DMS153 treated with DMSO at 0.1 percent for 48 hours (cell line): ENCODE results near the gene LCN12.

Source experiments
- DNase-seq: peaks from one replicate; lab custom pipeline; 2025; ENCODE audit not compliant: unreplicated experiment; lab: John Stamatoyannopoulos, UW

LCN12 gene

GRCh38 chr9:136957461-136957860, 5.4 kb downstream of the LCN12 start:
- no peak for DNase-seq

DNA sequence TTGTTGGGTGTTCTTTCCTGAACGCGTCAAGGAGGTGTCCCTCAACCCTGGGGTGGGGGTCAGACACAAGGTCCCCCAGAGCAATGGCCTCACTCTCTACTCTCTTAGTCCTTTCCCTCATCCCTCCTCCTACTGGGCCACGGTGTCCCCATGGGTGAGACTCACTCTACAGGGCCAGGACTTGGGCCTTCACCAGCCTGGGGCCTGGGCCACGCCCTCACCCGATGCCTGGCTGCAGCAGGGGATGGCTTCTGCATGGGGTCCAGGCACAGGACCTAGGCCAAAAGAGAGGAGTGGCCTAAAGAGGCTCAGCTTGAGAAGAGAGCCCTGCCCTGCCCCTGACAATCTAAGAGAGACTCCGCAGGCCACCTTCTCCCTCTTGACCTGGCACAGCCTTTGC, 5.8 kb downstream of the LCN12 start:
- no peak for DNase-seq

GRCh38 chr9:136958473-136958872, 6.4 kb downstream of the LCN12 start:
- DNase-seq, result no peak

DNA sequence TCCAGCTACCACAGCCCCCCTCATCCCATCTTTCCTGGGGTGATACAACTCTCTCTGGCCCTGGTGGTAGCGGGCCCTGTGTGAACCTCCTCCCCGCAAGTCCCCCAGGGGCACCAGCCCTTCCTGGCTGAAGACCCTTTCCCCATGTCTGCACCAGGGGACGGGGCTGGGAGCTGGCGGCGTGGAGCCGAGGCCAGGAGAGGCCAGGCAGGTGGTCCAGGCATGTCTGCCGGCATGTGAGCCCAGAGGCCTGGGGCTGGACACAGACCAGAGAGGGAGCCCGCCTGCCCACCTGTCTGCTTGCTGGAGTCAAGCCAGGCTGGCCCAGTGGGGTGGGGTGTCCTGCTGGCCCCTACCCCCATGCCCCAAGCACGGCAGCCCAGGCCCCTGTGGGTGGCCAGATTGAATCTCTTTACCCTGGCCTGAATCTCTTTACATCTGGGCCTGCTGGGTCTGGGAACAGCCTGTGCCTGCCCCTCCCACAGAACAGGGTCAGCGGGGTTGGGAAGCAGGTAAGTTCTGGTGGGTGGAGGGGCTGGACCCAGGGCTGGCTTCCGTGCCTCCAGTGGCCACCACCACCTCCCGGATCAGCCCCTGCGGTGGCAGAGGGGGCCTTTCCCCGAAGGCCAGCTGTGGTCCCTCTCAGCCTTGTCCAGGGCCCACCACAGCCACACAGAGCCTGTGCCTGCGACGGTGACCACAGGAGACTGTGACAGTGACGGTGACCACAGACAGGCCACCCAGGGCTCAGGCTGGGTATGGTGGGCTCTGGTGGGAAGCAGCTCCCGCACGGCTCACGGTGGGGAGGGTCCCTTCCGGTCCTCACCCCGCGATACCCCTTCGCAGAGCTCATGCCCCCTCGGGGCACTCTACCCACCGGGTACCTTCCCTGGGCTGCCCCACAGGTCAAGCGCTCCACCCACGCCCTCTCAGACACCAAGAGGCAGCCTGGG, 7.1 kb downstream of the LCN12 start:
- no peak for DNase-seq

GRCh38 chr9:136960212-136960937, 8.3 kb downstream of the LCN12 start:
- no peak for DNase-seq

- no peak for DNase-seq
These were observed 8.8 kb downstream of the LCN12 start for GRCh38 chr9:136960938-136961275.

- DNase-seq, result no peak
These were observed 9.4 kb downstream of the LCN12 start for GRCh38 chr9:136961279-136962065.

- DNase-seq, result no peak
These were observed 10.1 kb downstream of the LCN12 start for GRCh38 chr9:136962163-136962562.

GRCh38 chr9:136962701-136963248, 10.7 kb downstream of the LCN12 start:
- no peak for DNase-seq

- no peak for DNase-seq
These were observed 11.3 kb downstream of the LCN12 start for GRCh38 chr9:136963341-136963740.

GRCh38 chr9:136963751-136964150, 11.7 kb downstream of the LCN12 start:
- no peak for DNase-seq

GRCh38 chr9:136964171-136964689, 12.2 kb downstream of the LCN12 start:
- peak; percentile 22 for DNase-seq

GRCh38 chr9:136964833-136965422, 12.9 kb downstream of the LCN12 start:
- no peak for DNase-seq

DNA sequence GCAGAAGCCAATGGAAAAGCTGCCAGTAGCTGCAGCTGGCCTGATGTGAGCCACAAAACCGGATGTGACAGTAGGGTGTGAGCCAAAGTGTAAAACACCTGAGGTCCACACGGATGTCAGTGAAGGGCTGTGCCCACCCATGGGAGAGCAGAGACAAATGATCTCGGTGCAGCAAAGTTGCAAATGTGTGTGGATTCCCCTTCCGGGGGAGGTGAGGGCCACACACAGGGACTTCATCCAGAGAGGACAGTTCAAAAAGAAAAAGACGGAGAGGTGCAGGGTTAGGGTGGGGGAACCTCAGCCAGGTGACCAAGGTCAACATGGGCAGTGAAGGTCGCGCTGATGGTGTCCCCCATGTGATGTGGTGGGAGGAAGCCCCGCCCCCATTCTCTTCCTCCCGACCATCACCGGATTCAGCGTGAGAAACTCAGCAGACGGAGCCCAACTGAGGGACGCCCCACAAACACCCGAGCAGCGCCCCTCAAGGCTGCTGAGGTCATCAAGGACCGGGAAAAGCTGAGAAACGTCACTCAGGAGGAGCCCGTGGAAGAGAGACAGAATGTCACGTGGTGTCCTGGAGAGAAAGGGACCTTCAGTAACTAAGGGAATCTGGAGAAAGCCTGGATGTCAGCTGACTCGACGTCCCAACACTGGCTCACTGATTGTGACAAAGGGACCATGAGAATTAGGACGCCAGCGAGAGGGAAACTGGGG, 13.9 kb downstream of the LCN12 start:
- no peak for DNase-seq

GRCh38 chr9:136968333-136969127, 16.5 kb downstream of the LCN12 start:
- DNase-seq, result no peak

- DNase-seq, result no peak
These were observed 17.1 kb downstream of the LCN12 start for GRCh38 chr9:136969150-136969549.

- DNase-seq, result no peak
These were observed 17.7 kb downstream of the LCN12 start for GRCh38 chr9:136969774-136970173.

- DNase-seq, result no peak
These were observed 18.3 kb downstream of the LCN12 start for GRCh38 chr9:136970361-136970760.

GRCh38 chr9:136971746-136972145, 19.7 kb downstream of the LCN12 start:
- DNase-seq, result no peak
